HCT116 (cell line): Measurements from ENCODE around the gene MYRF. TPM values are rescaled to one million over a fixed set of nuclear protein-coding genes. Genes with fewer than 3 reads are reported as not detected.

Experiments
- ATAC-seq: fragments of 200-7000 bp; cut with Tn5 transposase; 2 replicates; pipeline ENCODE4 v1.9.1; 2020; ENCODE audit warnings: mild to moderate bottlenecking, moderate library complexity
- BruUV-seq: library from RNA; stranded (reverse); fragments of 400-500 nt; replicated peaks from 2 replicates; lab custom pipeline; 2021; lab: Mats Ljungman, UMichigan
- CTCF ChIA-PET: fragments of 300-600 bp; sonication (Branson Sonifier 250); formaldehyde crosslinking; loops from one replicate; lab custom pipeline; 2021; ENCODE audit warnings: antibody characterized with exemption; lab: Charles Lee
- POLR2A ChIA-PET: fragments of 300-600, 350-600 bp; sonication (Branson Sonifier 250); formaldehyde crosslinking; loops from one replicate; lab custom pipeline; 2021; ENCODE audit warnings: antibody characterized with exemption; lab: Charles Lee
- RAD21 ChIA-PET, 2 experiments: fragments of 300-600 bp; sonication (Branson Sonifier 250); formaldehyde crosslinking; loops; one replicate each; lab custom pipeline; 2023; ENCODE audit warnings: low total read pairs in 2 of 2; ENCODE audit not compliant: uncharacterized antibody in 2 of 2, unreplicated experiment in 2 of 2, low non-redundant PET in 1 of 2; lab: Charles Lee
- DNase-seq: peaks from one replicate; pipeline ENCODE4 v3.0.0-alpha.2; 2010; ENCODE audit warnings: low read depth, low spot score
- H2AFZ ChIP-seq: fragments of 200-600 bp; shearing (Covaris generic), sonication (generic); 2 replicates; pipeline ENCODE4 v1.6.1; 2017; ENCODE audit warnings: low read depth, mixed run types, mixed read lengths, antibody characterized with exemption, low read length; ENCODE audit not compliant: poor library complexity, severe bottlenecking
- H3K27ac ChIP-seq: 2 replicates; pipeline ENCODE4 v1.5.1; 2012; ENCODE audit warnings: low read depth, low read length
- H3K27me3 ChIP-seq: fragments of 200-600 bp; sonication (generic); 2 replicates; pipeline ENCODE4 v1.6.1; 2016; ENCODE audit warnings: mixed run types, low read length, mixed read lengths; ENCODE audit not compliant: insufficient read depth
- H3K36me3 ChIP-seq, 2 experiments: fragments of 200-500 bp in 1 of 2; fragments of 200-600 bp in 1 of 2; sonication (Bioruptor generic) in 1 of 2; sonication (generic) in 1 of 2; 2 replicates each; pipeline versions ENCODE4 v1.5.1 to v1.6.1; 2014 to 2016; ENCODE audit warnings: low read length in 2 of 2, inconsistent platforms in 1 of 2, mixed read lengths in 1 of 2, mixed run types in 1 of 2; ENCODE audit not compliant: insufficient read depth in 2 of 2, control insufficient read depth in 1 of 2
- H3K4me1 ChIP-seq, 2 experiments: fragments of 200-600 bp in 1 of 2; sonication (generic) in 1 of 2; 2 replicates each; pipeline versions ENCODE4 v1.5.1 to v1.6.1; 2012 to 2017; ENCODE audit warnings: low read length in 2 of 2, inconsistent platforms in 1 of 2, mild to moderate bottlenecking in 1 of 2, mixed read lengths in 1 of 2, mixed run types in 1 of 2, moderate library complexity in 1 of 2; ENCODE audit not compliant: insufficient read depth in 2 of 2, control insufficient read depth in 1 of 2
- H3K4me2 ChIP-seq: fragments of 200-600 bp; sonication (generic); 2 replicates; pipeline ENCODE4 v1.6.1; 2017; ENCODE audit warnings: mixed run types, low read length, mixed read lengths
- H3K4me3 ChIP-seq, 2 experiments: fragments of 200-600 bp in 1 of 2; sonication (generic) in 1 of 2; replicated peaks in 1 of 2; 2 replicates each; pipeline ENCODE4 v1.5.1; 2011 to 2016; ENCODE audit warnings: low read length in 2 of 2, control low read depth in 1 of 2, low read depth in 1 of 2, mild to moderate bottlenecking in 1 of 2, mixed read lengths in 1 of 2, mixed run types in 1 of 2
- H3K79me2 ChIP-seq: fragments of 200-600 bp; sonication (generic); 2 replicates; pipeline ENCODE4 v1.6.1; 2017; ENCODE audit warnings: mild to moderate bottlenecking, mixed run types, low read length, moderate library complexity, mixed read lengths; ENCODE audit not compliant: insufficient read depth
- H3K9ac ChIP-seq: fragments of 200-600 bp; sonication (generic); 2 replicates; pipeline ENCODE4 v1.6.1; 2016; ENCODE audit warnings: low read length, mixed read lengths
- H3K9me2 ChIP-seq: fragments of 200-600 bp; sonication (generic), shearing (Covaris generic); 2 replicates; pipeline ENCODE4 v1.6.1; 2017; ENCODE audit warnings: mixed run types, mild to moderate bottlenecking, moderate library complexity; ENCODE audit not compliant: insufficient read depth
- H3K9me3 ChIP-seq, 2 experiments: fragments of 200-500 bp in 1 of 2; fragments of 200-600 bp in 1 of 2; sonication (Bioruptor generic) in 1 of 2; sonication (generic) in 1 of 2; 2 replicates each; pipeline ENCODE4 v1.6.1; 2014 to 2017; ENCODE audit warnings: low read length in 2 of 2, mixed read lengths in 2 of 2, inconsistent platforms in 1 of 2, low read depth in 1 of 2, mild to moderate bottlenecking in 1 of 2, mixed run types in 1 of 2, moderate library complexity in 1 of 2; ENCODE audit not compliant: control insufficient read depth in 1 of 2, insufficient read depth in 1 of 2
- H4K20me1 ChIP-seq: fragments of 200-600 bp; sonication (generic), shearing (Covaris generic); 2 replicates; pipeline ENCODE4 v1.6.1; 2017; ENCODE audit warnings: mixed run types, mild to moderate bottlenecking, moderate library complexity; ENCODE audit not compliant: insufficient read depth
- CTCF ChIP-seq, 3 experiments: fragments of 200-600 bp in 1 of 3; sonication (generic) in 1 of 3; IDR thresholded peaks in 2 of 3; conservative IDR thresholded peaks in 1 of 3; 2 replicates each; pipeline ENCODE4 v1.5.1; 2012 to 2017; ENCODE audit warnings: low read depth in 2 of 3, low read length in 2 of 3, antibody characterized with exemption in 1 of 3, borderline replicate concordance in 1 of 3, control low read depth in 1 of 3, mild to moderate bottlenecking in 1 of 3, mixed read lengths in 1 of 3, mixed run types in 1 of 3, moderate library complexity in 1 of 3; ENCODE audit not compliant: insufficient read depth in 1 of 3
- ELF1 ChIP-seq: IDR thresholded peaks from 2 replicates; pipeline ENCODE4 v1.6.1; 2012; ENCODE audit warnings: low read depth, borderline replicate concordance
- EZH2 ChIP-seq: fragments of 200-600 bp; sonication (generic); IDR thresholded peaks from 2 replicates; pipeline ENCODE4 v1.6.1; 2017; ENCODE audit warnings: antibody characterized with exemption, mixed run types
- RAD21 ChIP-seq: IDR thresholded peaks from 2 replicates; pipeline ENCODE4 v1.6.1; 2012; ENCODE audit warnings: low read depth, mild to moderate bottlenecking
- YY1 ChIP-seq: IDR thresholded peaks from 2 replicates; pipeline ENCODE4 v1.6.1; 2011; ENCODE audit warnings: low read length, low read depth, moderate library complexity, mild to moderate bottlenecking; ENCODE audit not compliant: insufficient replicate concordance; ENCODE audit errors: extremely low read depth
- ZBTB33 ChIP-seq: IDR thresholded peaks from 2 replicates; pipeline ENCODE4 v1.6.1; 2011; ENCODE audit warnings: mild to moderate bottlenecking, low read length, moderate library complexity; ENCODE audit not compliant: insufficient replicate concordance; ENCODE audit errors: extremely low read depth
- ZNF274 ChIP-seq: fragments of 200-500 bp; sonication (Bioruptor generic); IDR thresholded peaks from 2 replicates; pipeline ENCODE4 v1.6.1; 2014; ENCODE audit warnings: mild to moderate bottlenecking, low read depth, low read length, inconsistent platforms
- intact Hi-C: fragments of 100-400 bp; cut with micrococcal nuclease; formaldehyde crosslinking; loops from 2 replicates; pipeline ENCODE4 v1.10.0; 2022
- total RNA-seq: library from RNA; stranded (reverse); gene quantifications from one replicate; pipeline ENCODE4 v1.2.1, GENCODE V29; 2021; ENCODE audit not compliant: unreplicated experiment

Gene MYRF
- total RNA-seq, 1 experiment from 2014 or later, result 52.3 TPM

- TF ChIP-seq ZBTB33 (no peak), RAD21 (no peak), ZNF274 (no peak), EZH2 (no peak), ELF1 (no peak)
Measured at GRCh38 chr11:61727401-61727811, 25.0 kb upstream of the MYRF start (continued).

- H3K4me2 ChIP-seq, result peak overlapping the region; percentile 85
- H3K9ac ChIP-seq, result peak overlapping the region; percentile 52; the same call in 1 of the 2 replicates
- TF ChIP-seq CTCF (IDR thresholded peaks at IDR 0.05 in 2 of 3, conservative IDR thresholded peaks at IDR 0.05 in 1 of 3; ENCODE audit: borderline replicate concordance in 1 of 3, insufficient read depth in 1 of 3, low read depth in 2 of 3, low read length in 2 of 3) (0 out of 6 replicates have a peak, but pooled peaks of 1 of the 3 experiments have one; percentile 17), YY1 (no peak)
- ATAC-seq, result no peak
- no peaks in the 10 kb centered on the region for H3K79me2 ChIP-seq
- no TSS peak for BruUV-seq
- no peaks in the 10 kb centered on the region for H3K36me3 ChIP-seq
- intact Hi-C loops, result no loop called here
- no peaks in the 10 kb centered on the region for H3K9me2 ChIP-seq
- ChIA-PET POLR2A (no interaction called here), CTCF (interaction anchor here (2.3 kb wide), 1 partner anchor 19 kb away, joined by 6 read pairs; no protein-coding TSS in a partner anchor), RAD21 (interaction anchor here in 1 of 2 experiments (0.7 kb wide), 1 partner anchor 56 kb away, joined by 3 read pairs; no protein-coding TSS in a partner anchor)
- no peak for DNase-seq
- peaks cover 34 to 51% of the 10 kb centered on the region in 2 experiments for H3K4me1 ChIP-seq
- H3K27ac ChIP-seq, result no peak overlapping the region
- 0 out of 2 replicates have a peak, but pooled peaks cover 3% of the 10 kb centered on the region for H3K27me3 ChIP-seq
- H4K20me1 ChIP-seq, result no peaks in the 10 kb centered on the region
- H3K9me3 ChIP-seq, result no peaks in the 10 kb centered on the region
- H3K4me3 ChIP-seq, result peak overlapping the region in 1 of 2 experiments; percentile 24; a peak in 2 of 4 replicates
- H2AFZ ChIP-seq, result no peak overlapping the region
Measured at GRCh38 chr11:61728066-61728939, 24.1 kb upstream of the MYRF start.
